ENCODE results near the gene JOSD1.

DNA sequence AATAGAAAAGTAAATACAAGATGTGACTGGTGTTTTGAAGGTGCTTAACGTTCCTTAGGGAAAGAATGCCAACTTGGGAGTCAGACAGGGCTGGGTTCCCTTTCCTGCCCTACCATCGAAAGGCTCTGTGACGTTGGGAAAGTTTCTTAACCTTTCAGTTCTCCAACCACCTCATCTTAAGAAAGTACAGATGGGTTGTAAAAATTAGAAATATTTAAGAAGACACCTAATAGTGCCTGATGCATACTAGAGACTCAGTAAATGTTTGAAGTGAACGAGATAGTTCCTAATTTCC lies 6.1 kb upstream of the JOSD1 start:
- TF ChIP-seq, protein P1, sequence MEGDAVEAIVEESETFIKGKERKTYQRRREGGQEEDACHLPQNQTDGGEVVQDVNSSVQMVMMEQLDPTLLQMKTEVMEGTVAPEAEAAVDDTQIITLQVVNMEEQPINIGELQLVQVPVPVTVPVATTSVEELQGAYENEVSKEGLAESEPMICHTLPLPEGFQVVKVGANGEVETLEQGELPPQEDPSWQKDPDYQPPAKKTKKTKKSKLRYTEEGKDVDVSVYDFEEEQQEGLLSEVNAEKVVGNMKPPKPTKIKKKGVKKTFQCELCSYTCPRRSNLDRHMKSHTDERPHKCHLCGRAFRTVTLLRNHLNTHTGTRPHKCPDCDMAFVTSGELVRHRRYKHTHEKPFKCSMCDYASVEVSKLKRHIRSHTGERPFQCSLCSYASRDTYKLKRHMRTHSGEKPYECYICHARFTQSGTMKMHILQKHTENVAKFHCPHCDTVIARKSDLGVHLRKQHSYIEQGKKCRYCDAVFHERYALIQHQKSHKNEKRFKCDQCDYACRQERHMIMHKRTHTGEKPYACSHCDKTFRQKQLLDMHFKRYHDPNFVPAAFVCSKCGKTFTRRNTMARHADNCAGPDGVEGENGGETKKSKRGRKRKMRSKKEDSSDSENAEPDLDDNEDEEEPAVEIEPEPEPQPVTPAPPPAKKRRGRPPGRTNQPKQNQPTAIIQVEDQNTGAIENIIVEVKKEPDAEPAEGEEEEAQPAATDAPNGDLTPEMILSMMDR (IDR thresholded peaks at IDR 0.05; ENCODE audit: poor library complexity), result no peak
- TF ChIP-seq EZH2 (IDR thresholded peaks at IDR 0.05; ENCODE audit: borderline replicate concordance) (no peak), EZH2phosphoT487 (IDR thresholded peaks at IDR 0.05; ENCODE audit: low read depth, severe bottlenecking, unreplicated experiment) (no peak)
